Heart left ventricle (tissue), 13 donors: ENCODE measurements around the gene ANXA4.

Experiments
- CTCF ChIP-seq, 12 donors: fragments of 200-600 bp; sonication (generic) in 4 of 12; IDR thresholded peaks; one replicate each; pipeline versions ENCODE4 v1.5.0 to v1.8.0; 2018 to 2022; ENCODE audit warnings: antibody characterized with exemption in 12 of 12, mild to moderate bottlenecking in 5 of 12
- POLR2A ChIP-seq, 2 donors: fragments of 450-650 bp; IDR thresholded peaks; one replicate each; pipeline ENCODE4 v1.6.1; 2017; ENCODE audit warnings: antibody characterized with exemption in 2 of 2, mild to moderate bottlenecking in 2 of 2, moderate library complexity in 2 of 2
- donor health status: ischemic (EF 13 %, LVEDD 7.1; RV severe dilation, severe dysfunction).
- donor health status: DM: no; HTN: yes; CAD: no.
- donor health status: DM: no; HTN: no; CAD: no.
- donor health status: ischemic (EF 25% LVEDD 6.9; RV normal size, moderate dysfunction).
- donor health status: ischemic (EF 25% LVEDD 5.7; RV mildly dilated, moderate dysfunction).
- donor health status: ischemic (EF 35%, LVEDD 5.7; RV mildly dilated, moderate dysfunction).
- donor health status: nonischemic (EF 11% LVEDD 7.7; RV severe dilation, severe dysfunction).
- donor health status: DM: yes; HTN: yes; CAD: no.
- donor health status: PGD.
- donor health status: ischemic (EF 29% LVEDD 5.4; RV normal size, mild dysfunction).
- donor health status: nonischemic (EF 23%, LVEDD 6.1; RV moderate dilation, normal function).

GRCh38 chr2:69780921-69781320 is 39.0 kb downstream of the ANXA4 start:
- TF ChIP-seq CTCF (IDR thresholded peaks at IDR 0.05) (no peak), POLR2A (IDR thresholded peaks at IDR 0.05) (no peak)
